OCI-LY1 (cell line): ENCODE data around the gene PGC.

Experiments
- H2AFZ ChIP-seq: fragments of 200-600 bp; sonication (generic), shearing (Covaris generic); 2 replicates; pipeline ENCODE4 v1.6.0; 2014; ENCODE audit warnings: antibody characterized with exemption, mild to moderate bottlenecking, low read length
- H3F3A ChIP-seq: fragments of 200-600 bp; sonication (generic), shearing (Covaris generic); 2 replicates; pipeline ENCODE4 v1.6.0; 2014; ENCODE audit warnings: mild to moderate bottlenecking, antibody characterized with exemption, low read length, moderate library complexity; ENCODE audit not compliant: insufficient read depth
- H3K27ac ChIP-seq: fragments of 200-600 bp; sonication (generic); 2 replicates; pipeline ENCODE4 v1.5.1; 2014; ENCODE audit warnings: low read length, mixed run types, mild to moderate bottlenecking, low read depth; ENCODE audit not compliant: poor library complexity, severe bottlenecking
- H3K27me3 ChIP-seq: fragments of 200-600 bp; sonication (generic); 2 replicates; pipeline ENCODE4 v1.6.0; 2014; ENCODE audit warnings: antibody characterized with exemption, mild to moderate bottlenecking, low read length, moderate library complexity; ENCODE audit not compliant: insufficient read depth
- H3K36me3 ChIP-seq: fragments of 200-600 bp; sonication (generic); 2 replicates; pipeline ENCODE4 v1.6.1; 2014; ENCODE audit warnings: mild to moderate bottlenecking, antibody characterized with exemption, low read length, moderate library complexity, mixed read lengths; ENCODE audit not compliant: insufficient read depth
- H3K4me1 ChIP-seq: fragments of 200-600 bp; sonication (generic); 2 replicates; pipeline ENCODE4 v1.5.1; 2014; ENCODE audit warnings: mild to moderate bottlenecking, low read length, moderate library complexity; ENCODE audit not compliant: insufficient read depth, severe bottlenecking
- H3K4me2 ChIP-seq: fragments of 200-600 bp; sonication (generic), shearing (Covaris generic); 2 replicates; pipeline ENCODE4 v1.6.1; 2014; ENCODE audit warnings: low read length
- H3K4me3 ChIP-seq: fragments of 200-600 bp; sonication (generic); 2 replicates; pipeline ENCODE4 v1.5.1; 2014; ENCODE audit warnings: low read length, low read depth, mild to moderate bottlenecking, mixed read lengths; ENCODE audit not compliant: poor library complexity, severe bottlenecking
- H3K79me2 ChIP-seq: fragments of 200-600 bp; shearing (Covaris generic); 2 replicates; pipeline ENCODE4 v1.6.1; 2016; ENCODE audit warnings: mixed run types, low read length, mixed read lengths; ENCODE audit not compliant: insufficient read depth
- H3K9ac ChIP-seq: fragments of 200-600 bp; sonication (generic), shearing (Covaris generic); 2 replicates; pipeline ENCODE4 v1.6.1; 2014; ENCODE audit warnings: mild to moderate bottlenecking, low read length, mixed read lengths
- H3K9me2 ChIP-seq: fragments of 200-600 bp; sonication (generic), shearing (Covaris generic); 2 replicates; pipeline ENCODE4 v1.6.1; 2014; ENCODE audit warnings: low read depth, mild to moderate bottlenecking, low read length, mixed read lengths
- H3K9me3 ChIP-seq: fragments of 200-600 bp; shearing (Covaris generic); 2 replicates; pipeline ENCODE4 v1.6.1; 2014; ENCODE audit warnings: low read length, mixed read lengths
- H4K20me1 ChIP-seq: fragments of 200-600 bp; sonication (generic), shearing (Covaris generic); 2 replicates; pipeline ENCODE4 v1.6.0; 2016; ENCODE audit warnings: mild to moderate bottlenecking, low read length; ENCODE audit not compliant: insufficient read depth
- EZH2 ChIP-seq: fragments of 200-600 bp; sonication (generic), shearing (Covaris generic); IDR thresholded peaks from 2 replicates; pipeline ENCODE4 v1.8.0; 2017; ENCODE audit warnings: borderline replicate concordance, mixed run types, mild to moderate bottlenecking, antibody characterized with exemption, low read length, moderate library complexity, mixed read lengths
- TF ChIP-seq, protein P1 (sequence below): fragments of 200-600 bp; sonication (generic), shearing (Covaris generic); IDR thresholded peaks from 2 replicates; pipeline ENCODE4 v1.5.1; 2017; ENCODE audit warnings: mild to moderate bottlenecking, antibody characterized with exemption, low read length, moderate library complexity, mixed read lengths

The PGC gene

GRCh38 chr6:41759905-41760579, 12.8 kb upstream of the PGC start:
- Histone ChIP-seq H3K9me2 (no peaks in the 10 kb centered on the region), H3K27ac (no peak overlapping the region), H3K4me1 (no peaks in the 10 kb centered on the region), H3K36me3 (no peaks in the 10 kb centered on the region), H3K9me3 (no peaks in the 10 kb centered on the region), H3K79me2 (no peaks in the 10 kb centered on the region), H3K27me3 (peaks cover 4% of the 10 kb centered on the region; the same call in 1 of the 2 replicates), H2AFZ (no peak overlapping the region), H4K20me1 (no peaks in the 10 kb centered on the region), H3K4me3 (no peak overlapping the region), H3K4me2 (no peak overlapping the region), H3F3A (no peaks in the 10 kb centered on the region), H3K9ac (no peak overlapping the region)
- TF ChIP-seq, protein P1, sequence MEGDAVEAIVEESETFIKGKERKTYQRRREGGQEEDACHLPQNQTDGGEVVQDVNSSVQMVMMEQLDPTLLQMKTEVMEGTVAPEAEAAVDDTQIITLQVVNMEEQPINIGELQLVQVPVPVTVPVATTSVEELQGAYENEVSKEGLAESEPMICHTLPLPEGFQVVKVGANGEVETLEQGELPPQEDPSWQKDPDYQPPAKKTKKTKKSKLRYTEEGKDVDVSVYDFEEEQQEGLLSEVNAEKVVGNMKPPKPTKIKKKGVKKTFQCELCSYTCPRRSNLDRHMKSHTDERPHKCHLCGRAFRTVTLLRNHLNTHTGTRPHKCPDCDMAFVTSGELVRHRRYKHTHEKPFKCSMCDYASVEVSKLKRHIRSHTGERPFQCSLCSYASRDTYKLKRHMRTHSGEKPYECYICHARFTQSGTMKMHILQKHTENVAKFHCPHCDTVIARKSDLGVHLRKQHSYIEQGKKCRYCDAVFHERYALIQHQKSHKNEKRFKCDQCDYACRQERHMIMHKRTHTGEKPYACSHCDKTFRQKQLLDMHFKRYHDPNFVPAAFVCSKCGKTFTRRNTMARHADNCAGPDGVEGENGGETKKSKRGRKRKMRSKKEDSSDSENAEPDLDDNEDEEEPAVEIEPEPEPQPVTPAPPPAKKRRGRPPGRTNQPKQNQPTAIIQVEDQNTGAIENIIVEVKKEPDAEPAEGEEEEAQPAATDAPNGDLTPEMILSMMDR: no peak
- no peak for TF ChIP-seq EZH2

GRCh38 chr6:41759106-41759904, 12.1 kb upstream of the PGC start:
- Histone ChIP-seq H2AFZ (no peak overlapping the region), H3K27ac (no peak overlapping the region), H3K9me2 (no peaks in the 10 kb centered on the region), H3F3A (no peaks in the 10 kb centered on the region), H3K4me2 (no peak overlapping the region), H3K9ac (no peak overlapping the region), H3K79me2 (no peaks in the 10 kb centered on the region), H3K4me1 (no peaks in the 10 kb centered on the region), H3K36me3 (no peaks in the 10 kb centered on the region), H3K4me3 (no peak overlapping the region), H3K9me3 (no peaks in the 10 kb centered on the region), H4K20me1 (no peaks in the 10 kb centered on the region), H3K27me3 (peaks cover 4% of the 10 kb centered on the region; the same call in 1 of the 2 replicates)
- TF ChIP-seq EZH2: no peak
- TF ChIP-seq, protein P1: no peak

GRCh38 chr6:41758641-41759035, 11.4 kb upstream of the PGC start:
- H3K27me3 ChIP-seq: peaks cover 4% of the 10 kb centered on the region; the same call in 1 of the 2 replicates
- H3F3A ChIP-seq: no peaks in the 10 kb centered on the region
- no peaks in the 10 kb centered on the region for H3K9me3 ChIP-seq
- H3K4me1 ChIP-seq: no peaks in the 10 kb centered on the region
- TF ChIP-seq, protein P1: no peak
- no peak for TF ChIP-seq EZH2
- H3K36me3 ChIP-seq: no peaks in the 10 kb centered on the region
- no peak overlapping the region for H3K9ac ChIP-seq
- no peak overlapping the region for H2AFZ ChIP-seq
- no peaks in the 10 kb centered on the region for H3K9me2 ChIP-seq
- no peak overlapping the region for H3K27ac ChIP-seq
- no peaks in the 10 kb centered on the region for H4K20me1 ChIP-seq
- H3K79me2 ChIP-seq: no peaks in the 10 kb centered on the region
- H3K4me3 ChIP-seq: no peak overlapping the region
- no peak overlapping the region for H3K4me2 ChIP-seq
